ENCODE data around the gene FMO3.

The FMO3 gene

DNA sequence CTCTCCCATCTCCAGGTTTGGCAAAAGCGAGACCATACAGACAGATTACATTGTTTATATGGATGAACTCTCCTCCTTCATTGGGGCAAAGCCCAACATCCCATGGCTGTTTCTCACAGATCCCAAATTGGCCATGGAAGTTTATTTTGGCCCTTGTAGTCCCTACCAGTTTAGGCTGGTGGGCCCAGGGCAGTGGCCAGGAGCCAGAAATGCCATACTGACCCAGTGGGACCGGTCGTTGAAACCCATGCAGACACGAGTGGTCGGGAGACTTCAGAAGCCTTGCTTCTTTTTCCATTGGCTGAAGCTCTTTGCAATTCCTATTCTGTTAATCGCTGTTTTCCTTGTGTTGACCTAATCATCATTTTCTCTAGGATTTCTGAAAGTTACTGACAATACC lies 26.4 kb downstream of the FMO3 start:
- DNase-seq: no peak

DNA sequence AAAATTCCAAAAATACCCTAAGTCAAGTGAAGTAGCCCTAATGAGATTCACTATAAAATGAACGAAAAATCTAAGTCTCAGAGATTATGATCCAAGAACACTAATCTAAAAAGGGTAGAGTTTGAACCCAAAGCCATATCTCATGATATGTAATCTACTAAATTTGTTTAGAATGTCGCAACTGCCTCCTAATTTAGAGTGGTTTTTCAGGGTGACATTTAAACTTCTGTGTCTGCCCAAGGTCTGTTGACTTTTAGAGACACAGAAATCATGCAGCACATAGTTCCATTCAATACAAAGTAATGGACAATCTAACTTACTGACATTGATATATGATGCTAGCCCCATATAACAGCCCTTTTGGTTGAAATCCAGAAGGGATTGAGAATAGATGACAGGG lies 28.9 kb downstream of the FMO3 start:
- DNase-seq: no peak

DNA sequence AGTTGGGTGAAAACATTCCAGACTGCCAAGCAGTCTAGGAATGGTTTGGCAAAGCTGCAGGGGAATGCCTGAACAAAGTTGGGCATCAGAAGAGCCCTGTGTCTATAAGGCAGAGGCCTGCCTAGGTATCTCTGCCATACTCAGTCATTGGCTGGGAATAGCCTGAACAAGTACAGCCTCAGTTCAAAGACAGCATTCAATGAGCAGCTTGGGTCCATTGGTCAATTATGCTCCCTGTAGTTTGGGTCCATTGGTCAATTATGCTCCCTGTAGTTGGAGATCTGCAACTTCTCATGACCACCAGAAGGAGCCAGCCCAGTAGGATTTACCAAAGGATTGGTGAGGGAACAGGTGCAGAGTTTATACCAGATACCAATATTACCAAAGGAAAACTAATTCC lies 31.6 kb downstream of the FMO3 start:
- DNase-seq: no peak

DNA sequence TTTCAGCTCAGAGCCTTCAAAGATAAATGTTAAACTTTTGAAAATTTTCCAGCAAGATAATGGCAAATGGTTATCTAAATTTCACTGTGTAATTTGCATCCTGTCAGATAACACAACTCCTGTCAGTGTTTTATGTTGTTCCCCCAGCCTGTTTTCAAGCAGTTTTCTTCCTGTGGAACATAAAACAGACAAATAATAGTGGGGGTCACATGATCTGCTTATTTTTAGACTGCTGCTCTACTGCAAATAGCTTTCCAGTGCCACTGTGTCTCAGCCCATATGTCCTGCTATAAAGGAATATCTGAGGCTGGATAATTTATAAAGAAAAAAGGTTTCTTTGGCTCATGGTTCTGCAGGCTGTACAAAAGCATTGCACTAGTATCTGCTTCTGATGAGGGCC lies 32.2 kb downstream of the FMO3 start:
- no peak for DNase-seq

DNA sequence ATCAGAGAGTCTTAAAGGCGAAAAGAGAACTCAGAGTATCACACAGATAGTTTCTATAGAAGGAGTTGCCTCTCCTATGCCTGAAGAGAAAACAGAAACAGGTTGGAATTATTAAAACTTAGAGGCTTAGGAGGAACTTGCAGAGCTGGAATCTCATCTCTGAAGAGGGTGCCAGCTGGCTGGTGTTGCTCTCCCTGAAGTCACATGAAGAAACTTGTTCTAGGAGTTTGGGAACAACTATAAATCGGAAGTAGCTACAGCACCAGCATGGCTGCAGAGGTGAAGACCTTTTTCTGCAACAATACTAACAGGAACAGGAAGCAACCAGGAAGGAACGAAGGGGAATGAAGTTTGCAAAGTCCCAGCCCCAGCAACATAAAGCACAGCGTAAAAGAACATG lies 35.8 kb downstream of the FMO3 start:
- no peak for DNase-seq

DNA sequence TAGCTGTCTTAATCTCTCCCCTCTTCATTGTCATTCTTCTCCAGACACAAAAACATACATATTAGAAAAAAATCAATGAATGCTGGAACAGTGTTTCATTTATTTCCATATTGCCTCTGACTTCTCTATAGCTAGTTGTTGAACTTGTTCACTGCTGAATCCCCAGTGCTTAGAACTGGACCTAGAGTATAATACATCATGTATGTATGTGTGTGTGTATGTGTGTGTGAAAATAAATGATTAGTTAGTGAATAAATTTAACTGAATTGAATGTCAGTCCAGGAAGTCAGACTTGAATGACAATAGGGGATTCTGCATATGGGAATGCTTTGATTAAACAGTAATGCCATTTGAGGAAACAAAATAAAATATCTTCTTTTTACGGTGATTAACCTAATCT lies 36.4 kb downstream of the FMO3 start:
- DNase-seq: no peak

DNA sequence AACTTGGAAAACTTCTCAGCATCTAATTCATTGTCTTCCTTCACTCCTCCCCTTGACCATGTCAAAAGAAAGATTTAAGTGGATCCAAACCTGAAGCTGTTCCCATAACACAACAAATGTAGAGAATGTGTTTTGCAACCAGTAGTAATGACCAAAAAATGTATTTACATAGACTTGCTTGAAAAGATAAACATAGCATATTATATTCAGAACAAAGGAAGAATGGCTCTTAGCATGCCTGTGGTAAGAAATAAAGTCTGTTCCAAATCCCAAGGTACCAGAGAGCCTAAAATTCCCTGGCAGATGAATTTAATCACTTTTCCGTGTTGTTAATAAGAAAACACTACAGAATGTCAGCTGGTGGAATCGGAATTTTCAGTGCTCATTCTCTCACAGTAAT lies 36.8 kb downstream of the FMO3 start:
- no peak for DNase-seq

DNA sequence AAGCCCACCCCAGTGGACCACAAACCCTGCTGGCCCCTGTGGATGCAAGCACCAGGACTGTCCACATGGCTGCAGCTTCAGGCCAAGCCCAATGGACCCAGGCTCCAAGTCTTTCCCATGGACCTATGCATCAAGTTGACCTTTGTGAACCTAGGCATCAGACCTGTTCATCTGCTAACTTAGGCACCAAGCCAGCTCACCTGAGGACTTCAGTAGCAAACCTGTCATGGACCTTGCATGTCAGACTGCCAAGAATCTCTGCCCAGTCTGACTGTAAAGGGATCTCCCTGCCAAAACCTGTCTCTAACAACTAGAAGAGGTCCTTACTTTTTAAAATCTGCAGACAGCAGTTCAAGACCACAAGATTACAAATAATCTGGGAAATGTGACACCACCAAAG lies 37.8 kb downstream of the FMO3 start:
- DNase-seq: no peak

DNA sequence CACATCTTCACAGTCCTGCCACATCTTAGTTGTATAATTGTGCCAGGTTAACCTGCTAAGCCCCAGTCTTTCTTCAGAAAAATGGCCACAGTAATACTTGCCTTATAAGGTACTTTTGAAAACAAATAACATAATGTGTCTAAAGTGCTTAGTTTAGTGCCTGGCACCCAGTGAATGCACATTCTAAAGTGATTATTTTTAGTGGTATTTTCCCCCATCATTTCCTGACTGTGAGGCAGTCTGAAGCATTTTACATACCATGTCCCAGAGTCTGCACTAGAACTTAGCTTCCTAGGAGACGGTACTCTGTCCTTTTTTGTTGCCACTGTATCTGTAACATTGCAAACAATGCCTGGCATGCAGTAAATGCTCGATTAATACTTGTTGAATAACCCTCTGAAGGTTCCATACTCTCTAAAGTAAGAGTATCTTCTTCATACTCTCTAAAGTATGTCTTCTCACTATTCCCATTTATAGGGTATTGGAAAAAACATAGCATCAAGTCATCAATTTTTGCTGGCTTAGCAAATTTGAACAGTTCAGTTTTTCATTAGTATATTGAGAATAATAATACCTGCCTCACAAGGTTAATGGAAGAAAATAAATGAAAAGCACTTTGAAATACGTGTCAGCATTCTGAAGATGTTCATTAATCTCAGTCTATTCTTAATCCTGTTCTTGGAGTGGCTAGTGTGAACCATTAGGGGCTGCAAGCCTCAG lies 43.7 kb downstream of the FMO3 start:
- no peak for DNase-seq

DNA sequence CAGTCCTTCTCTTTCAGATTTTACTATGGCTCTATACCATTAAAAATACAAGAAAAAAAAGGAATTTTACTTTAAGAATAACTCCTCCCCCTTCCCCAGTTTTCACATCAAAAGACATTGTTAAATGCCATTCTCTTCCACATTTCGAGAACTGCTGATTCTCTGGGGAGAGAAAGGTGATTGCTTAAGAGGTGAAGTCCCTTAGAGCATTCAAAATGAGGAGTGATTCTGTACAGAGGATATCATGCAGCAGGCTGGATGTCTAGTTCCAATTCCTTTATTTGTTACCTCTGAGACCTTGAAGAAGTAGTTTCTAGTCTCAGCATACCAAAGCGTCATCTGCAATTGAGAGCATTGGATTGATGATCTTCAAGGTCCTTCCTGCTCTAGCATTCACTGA lies 46.9 kb downstream of the FMO3 start:
- DNase-seq: no peak

DNA sequence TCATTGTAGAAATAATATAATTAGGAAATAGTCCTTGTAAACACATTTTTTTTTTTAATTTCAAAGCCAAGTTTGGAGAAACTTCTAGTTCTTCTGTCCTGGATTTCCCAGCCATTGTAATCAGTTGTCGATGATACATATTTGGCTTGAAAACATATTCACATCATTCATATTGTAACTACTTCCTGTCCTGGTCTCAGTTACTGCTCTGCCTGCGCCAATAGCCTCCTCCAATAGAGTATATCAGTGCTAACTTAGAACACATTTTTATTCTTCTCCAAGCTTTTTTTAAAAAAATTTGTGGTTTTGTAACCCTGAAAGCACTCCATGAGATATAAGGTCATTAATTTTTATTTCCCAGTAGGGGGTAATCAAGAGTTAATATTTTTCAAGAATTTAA lies 48.3 kb downstream of the FMO3 start:
- DNase-seq: no peak

DNA sequence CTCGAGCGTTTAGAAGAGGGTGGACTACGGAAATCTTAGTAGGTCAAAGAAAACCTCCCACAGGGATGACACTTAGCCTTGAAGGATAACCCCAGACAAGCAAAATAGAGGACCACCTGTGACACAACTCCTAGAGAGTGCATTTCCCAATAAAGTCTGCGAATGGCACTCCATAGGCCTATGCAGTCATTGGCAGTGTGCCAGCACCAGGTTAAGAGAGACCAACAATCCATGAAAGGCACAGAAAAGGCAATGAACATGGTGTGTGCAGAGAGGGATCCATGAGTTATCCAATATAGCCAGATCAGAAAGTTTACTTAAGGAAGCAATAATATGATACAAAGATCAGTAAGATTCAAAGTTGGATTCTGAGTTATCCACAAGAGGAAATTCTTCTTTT lies 49.2 kb downstream of the FMO3 start:
- DNase-seq: peak; percentile 2

DNA sequence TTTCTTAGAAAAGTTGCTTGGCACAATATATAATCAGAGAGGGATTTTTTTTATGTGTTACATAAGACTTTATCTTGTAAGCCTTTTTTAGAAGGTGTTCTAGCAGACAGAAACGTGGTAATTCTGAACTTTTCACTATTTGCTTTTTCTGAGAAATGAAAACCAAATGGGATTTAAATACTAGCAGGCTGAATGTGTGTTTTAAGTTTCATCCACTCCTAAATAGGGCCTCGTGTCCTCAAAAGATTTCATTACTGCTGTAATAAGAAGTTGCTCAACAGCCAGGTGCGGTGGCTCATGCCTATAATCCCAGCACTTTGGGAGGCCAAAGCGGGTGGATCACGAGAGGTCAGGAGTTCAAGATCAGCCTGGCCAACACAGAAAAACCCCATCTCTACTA lies 49.7 kb downstream of the FMO3 start:
- no peak for DNase-seq

DNA sequence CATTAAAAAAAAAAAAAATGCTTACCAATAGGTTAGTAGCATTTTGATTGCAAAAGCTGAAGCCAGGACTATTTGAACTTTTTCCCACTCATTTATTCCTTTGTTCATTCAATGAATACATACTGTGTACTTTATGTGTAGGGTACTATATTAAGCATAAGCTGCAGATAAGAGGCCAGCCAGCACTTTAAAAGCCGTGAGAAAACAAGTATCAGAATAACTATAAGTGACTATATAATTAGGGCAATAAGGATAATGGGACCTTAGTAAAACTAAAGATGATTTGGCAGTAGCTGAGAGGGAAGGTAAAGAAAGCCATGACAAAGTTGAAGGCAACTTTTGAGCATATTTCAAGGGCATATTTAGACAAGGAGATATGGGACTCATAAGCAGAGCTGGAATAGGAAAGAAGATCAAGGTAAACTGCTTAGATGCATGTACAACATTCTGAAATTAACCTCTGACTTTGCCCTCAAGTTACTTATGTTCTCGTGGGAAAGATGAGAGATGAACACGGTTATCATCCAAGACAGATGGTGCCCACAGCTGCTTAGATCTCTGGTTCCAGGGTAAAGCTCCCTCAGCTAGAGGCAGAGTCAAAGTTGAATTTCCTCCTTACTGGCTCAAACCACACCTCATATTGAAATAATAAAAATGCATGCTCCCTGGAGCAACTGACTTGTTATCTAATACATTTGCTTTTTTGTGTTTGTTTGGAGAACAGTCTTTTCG lies 50.4 kb downstream of the FMO3 start:
- DNase-seq: no peak

DNA sequence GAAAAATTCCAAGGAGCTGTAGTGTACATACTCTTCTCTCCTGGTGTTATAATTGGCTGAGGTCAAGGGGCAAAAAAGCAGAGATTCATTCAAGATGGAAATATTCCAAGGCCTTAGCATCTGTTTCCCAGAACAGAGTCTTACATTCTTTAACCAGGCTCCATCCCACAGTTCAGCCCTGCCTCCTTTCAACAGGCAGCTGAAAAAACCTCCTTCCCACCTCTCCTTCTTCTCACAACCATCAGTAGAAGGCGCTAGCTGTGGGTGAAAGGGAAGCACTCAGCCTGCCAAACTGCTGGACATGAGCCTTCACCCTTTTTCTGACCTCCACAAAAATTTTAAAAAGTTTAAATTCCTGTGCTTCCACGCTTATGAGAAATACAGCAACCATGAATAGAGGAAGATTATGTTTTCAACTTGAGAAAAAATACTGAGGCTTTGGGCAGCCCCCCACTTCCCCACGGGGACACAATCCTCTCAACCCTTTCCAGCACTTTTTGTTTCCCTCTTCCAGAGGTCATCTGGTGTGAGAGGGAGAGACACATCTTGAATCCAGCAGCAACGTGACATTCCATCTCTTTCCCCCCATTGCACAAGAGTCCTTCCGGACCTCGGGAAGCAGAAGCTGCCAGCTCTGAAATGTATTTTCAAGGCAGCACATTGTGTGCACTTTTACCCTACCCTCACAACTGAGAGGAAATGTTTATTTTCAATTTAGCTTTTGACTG lies 51.1 kb downstream of the FMO3 start:
- no peak for DNase-seq

DNA sequence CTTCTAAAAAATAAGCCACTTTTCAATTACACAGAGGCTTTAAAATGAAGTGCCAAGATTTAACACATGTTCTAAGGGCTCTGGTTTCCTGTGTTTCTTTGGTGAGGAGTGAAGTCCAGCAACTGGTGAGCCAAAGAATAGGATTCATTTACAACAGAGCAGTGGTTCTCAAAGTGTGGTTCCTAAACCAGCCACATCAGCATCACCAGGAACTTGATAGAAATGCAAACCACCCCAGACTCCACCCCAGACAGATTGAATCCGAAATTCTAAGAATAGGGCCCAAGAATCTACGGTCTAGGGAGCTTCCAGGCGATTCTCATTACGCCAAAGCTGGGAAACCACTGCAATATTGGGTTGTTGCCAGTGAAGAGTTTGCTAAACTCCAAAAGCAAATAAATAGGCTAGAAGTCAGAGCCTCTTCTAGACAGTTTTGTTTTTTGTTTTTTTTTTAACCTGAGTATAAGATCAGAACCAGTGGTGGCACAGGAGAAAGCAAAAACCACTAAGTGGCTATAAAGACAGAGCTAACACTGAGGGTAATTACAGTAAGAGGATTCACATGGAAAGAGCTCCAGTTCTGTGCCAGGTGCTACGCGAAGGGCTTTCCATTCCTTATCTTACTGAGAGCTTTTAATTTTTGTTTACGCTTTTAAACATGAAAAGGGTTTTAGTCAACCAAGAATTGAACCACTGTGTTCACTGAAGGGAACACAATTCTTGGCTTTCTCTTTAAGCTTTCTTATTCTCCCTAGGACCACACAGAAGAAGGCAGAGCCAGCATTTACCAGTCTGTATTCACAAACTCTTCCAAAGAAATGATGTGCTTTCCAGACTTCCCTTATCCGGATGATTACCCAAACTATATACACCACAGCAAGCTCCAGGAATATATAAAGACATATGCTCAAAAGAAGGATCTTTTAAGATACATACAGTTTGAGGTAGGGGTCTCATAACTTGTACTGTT lies 52.0 kb downstream of the FMO3 start:
- peak; percentile 1 for DNase-seq

DNA sequence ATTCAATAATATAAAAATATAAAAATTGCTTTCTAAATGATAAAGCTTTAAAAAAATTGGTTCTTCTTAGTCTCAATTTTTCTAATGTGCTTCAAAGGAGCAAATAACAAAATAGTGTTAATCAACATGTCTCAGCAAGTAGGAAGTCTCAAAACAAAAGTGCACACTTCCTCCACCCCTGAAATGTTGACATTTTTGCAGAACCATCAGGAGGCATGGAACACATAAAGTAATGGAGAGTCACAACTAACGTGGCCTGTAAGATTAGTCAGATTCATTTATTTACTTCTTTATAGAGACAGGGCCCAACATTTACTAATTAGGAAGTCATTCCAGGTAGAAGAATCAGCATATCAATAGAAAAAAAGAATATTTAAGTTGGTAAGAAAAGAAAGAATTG lies 59.5 kb downstream of the FMO3 start:
- no peak for DNase-seq

DNA sequence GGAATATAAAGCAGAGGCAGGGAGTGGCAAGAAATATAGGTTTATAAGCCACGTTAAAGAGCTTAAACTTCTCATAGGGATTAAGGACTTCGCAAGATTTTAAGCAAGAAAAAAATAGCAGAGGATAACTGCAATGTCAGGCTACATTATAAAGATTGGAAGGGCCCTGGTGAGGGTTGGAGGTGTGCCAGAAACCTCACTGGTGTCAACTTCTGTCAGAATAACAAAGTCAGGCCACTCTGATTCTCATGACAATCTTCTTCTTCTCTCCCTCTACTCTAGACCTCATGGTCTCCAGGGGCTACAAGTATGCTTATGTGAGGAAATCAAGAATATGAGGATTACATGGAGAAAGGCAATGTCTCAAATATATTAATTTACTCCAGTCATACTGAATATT lies 61.8 kb downstream of the FMO3 start:
- no peak for DNase-seq

DNA sequence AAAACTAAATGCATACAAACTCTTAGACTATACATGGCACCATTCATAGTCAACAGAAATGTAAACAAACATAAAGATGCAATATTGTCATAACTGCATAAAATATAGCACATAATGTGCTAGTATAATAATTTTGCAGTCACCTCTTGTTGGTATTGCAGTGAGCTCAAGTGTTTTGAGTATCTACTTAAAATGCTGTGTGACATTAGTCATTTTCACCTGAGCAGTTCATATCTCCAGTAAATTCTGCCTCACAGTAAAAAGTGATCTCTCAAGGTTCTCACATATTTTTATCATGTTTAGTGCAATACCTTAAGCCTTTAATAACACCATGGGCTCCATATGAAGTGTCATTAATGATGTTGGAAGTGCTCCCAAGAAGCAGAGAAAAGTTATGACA lies 64.8 kb downstream of the FMO3 start:
- DNase-seq: no peak

DNA sequence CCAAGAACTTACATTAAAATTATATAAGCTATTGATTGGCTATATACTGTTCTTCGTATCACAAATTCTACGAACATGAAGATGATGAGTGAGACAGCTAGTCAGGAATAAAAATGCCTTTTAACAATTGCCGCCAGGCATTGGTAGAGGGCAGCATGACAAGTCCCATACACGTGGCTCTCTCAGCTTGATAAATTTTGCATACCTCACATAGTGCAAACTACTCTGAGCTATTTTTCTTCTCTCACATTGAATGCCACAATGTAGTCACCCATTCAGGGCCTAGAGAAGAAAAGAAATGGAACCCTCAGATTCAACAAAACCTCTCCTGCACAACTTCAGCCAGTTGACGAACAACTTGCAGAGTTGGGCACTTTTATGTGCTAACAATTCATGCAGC lies 67.4 kb downstream of the FMO3 start:
- DNase-seq: no peak

DNA sequence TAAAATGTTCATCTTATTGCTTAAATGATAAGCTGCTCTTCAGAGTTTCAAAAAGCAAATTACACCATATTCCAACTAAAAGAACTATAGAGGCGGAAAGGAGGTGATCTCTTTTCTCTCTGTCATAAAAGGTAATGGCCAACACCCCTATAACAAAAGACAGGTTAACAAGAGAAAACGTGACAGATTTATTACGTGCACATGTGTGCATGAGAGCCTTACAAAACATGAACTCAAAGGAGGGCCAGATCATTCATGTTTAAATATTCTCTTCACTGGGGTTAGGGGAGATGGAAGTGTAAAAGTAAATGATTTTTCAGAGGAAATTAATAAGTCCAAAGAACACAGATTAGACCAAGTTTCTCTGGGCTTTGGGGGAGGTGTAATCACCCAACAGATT lies 67.8 kb downstream of the FMO3 start:
- DNase-seq: no peak

DNA sequence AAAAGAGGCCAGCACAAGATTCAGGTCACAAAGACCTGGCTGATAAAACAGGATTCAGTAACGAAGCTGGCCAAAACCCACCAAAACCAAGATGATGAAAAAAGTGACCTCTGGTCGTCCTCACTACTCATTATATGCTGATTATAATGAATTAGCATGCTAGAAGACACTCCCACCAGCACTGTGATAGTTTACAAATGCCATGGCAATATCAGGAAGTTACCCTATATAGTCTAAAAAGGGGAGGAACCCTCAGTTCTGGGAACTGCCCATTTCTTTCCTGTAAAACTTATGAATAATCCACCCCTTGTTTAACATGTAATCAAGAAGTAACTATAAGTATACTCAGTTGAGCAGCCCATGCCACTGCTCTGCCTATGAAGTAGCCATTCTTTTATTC lies 68.4 kb downstream of the FMO3 start:
- DNase-seq: no peak

DNA sequence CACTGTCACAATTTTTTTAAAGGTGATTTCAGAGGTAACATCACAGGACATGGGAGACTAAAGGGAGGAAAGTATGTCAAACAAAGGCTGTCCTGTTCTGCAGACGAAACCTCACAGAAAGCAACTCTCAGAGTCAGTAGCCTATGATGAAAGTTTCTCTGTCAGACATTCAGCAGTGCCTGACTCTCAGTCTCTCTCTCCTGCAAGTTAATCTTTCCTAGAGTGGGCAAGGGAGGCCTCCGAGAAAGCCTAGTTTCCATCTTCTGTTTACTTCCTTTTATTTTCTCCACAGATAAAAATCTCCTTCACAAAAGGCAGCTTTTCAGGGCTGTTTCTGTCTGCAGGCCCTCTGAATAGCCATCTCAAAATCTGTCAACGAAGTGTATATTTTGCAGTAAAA lies 69.5 kb downstream of the FMO3 start:
- no peak for DNase-seq

All from NCI-H146 (cell line).